ENCODE results near the gene UNC5A. TPM values are rescaled to one million over a fixed set of nuclear protein-coding genes. Genes with fewer than 3 reads are reported as not detected.

Gene UNC5A
- total and polyA plus RNA-seq, 9 of the 15 experiments (the other 6 are each of a cell fraction or from before 2014, with no cell fraction given): not detected

DNA sequence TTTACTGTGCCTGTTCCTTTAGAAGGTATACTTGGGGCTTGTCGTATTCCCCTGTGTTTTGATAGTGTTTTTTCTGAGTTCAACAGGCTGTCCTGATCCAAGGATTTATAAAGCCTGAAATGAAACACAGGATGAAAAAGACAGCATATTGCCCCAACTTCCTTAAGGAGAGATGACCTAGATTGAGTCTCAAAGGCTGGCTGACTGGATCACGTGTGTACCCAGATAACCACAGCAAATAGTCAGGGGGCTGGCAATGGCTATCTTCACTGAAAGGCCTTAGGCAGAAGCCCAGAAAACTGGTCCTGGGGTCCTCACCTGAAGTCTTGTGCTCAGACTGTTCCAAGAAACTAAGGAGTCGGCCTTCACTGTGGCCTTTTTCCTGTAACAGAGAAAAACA, 96.4 kb downstream of the UNC5A start (continued):
- TF ChIP-seq, protein P1, sequence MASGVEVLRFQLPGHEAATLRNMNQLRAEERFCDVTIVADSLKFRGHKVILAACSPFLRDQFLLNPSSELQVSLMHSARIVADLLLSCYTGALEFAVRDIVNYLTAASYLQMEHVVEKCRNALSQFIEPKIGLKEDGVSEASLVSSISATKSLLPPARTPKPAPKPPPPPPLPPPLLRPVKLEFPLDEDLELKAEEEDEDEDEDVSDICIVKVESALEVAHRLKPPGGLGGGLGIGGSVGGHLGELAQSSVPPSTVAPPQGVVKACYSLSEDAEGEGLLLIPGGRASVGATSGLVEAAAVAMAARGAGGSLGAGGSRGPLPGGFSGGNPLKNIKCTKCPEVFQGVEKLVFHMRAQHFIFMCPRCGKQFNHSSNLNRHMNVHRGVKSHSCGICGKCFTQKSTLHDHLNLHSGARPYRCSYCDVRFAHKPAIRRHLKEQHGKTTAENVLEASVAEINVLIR (CRISPR knock-in tag; IDR thresholded peaks at IDR 0.05): no peak
- TF ChIP-seq TBP (optimal IDR thresholded peaks at IDR 0.05; ENCODE audit: low read depth, low read length) (no peak), SRSF1 (IDR thresholded peaks at IDR 0.05; ENCODE audit: low read depth, low read length) (no peak)

DNA sequence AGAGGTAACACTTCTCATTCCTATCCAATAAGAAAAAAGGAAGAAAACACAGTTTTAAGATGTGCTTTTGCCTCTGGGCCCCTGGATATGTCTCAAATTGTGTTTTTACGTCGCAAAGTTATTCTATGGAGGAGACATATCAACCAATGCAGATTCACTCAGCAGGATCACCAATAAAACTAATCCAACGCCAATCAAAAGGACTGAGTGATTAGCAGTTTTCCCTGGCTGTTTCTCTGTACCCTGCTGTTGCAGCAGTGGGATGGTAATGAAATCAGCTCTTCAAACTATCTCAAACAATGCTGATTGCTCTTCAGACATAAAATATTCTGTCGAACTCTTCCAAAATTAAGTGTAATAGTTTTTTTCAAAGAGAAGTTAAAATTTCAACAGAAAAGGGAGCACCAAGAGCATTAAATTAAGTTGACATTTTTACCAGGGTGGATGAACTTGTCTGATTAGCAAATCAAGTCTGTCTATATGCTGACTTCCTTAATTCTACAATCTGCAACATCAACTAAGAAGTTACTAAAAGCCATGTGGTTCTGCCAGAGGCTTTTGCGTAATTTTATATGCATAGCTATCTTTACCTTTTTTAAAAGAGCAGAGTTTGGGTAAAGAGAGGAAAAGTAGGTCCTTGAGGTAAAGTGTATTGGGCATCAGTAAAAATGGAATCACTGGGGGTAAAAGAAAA, 98.5 kb downstream of the UNC5A start:
- no peak overlapping the region for H3K4me3 ChIP-seq
- 0 out of 2 replicates have a peak, but pooled peaks have one; percentile 1 for TF ChIP-seq SPI1 (IDR thresholded peaks at IDR 0.05; ENCODE audit: borderline replicate concordance, low read depth, low read length)
- TF ChIP-seq SUPT5H (IDR thresholded peaks at IDR 0.05): no peak
- peaks cover 77% of the 10 kb centered on the region for H3K36me3 ChIP-seq (ENCODE audit: control insufficient read depth, insufficient read depth, low read length)
- no peak for DNase-seq (ENCODE audit: extremely low read depth in 1 of 4, low spot score in 3 of 4)
- ChIA-PET POLR2A (interaction anchor here (3.6 kb wide), 1 partner anchor 9 kb away, joined by 28 read pairs; the partner anchor contains the start of gene HK3), CTCF (ENCODE audit: low intra/inter-chr PET ratio) (no interaction called here)
- H4K20me1 ChIP-seq (replicated peaks; ENCODE audit: control insufficient read depth, insufficient read depth, low read length): no peaks in the 10 kb centered on the region; the same call in 1 of the 2 replicates
- H3K27me3 ChIP-seq (ENCODE audit: control insufficient read depth in 2 of 2, insufficient read depth in 2 of 2, low read length in 2 of 2): no peaks in the 10 kb centered on the region
- H3K4me1 ChIP-seq (replicated peaks in 1 of 2; ENCODE audit: control insufficient read depth in 2 of 2, insufficient read depth in 2 of 2, low read length in 2 of 2): peaks cover 0 to 20% of the 10 kb centered on the region in 2 experiments; a peak in 2 of 5 replicates
- in situ Hi-C loops (cut with MboI) (no loop called here), intact Hi-C loops (cut with micrococcal nuclease) (no loop called here)
- BruUV-seq (replicated peaks): no TSS peak
- FAIRE-seq: peak; percentile 37
- WGBS (ENCODE audit: insufficient coverage, low coverage, missing lambda C conversion rate): 92% methylated on average over 5 of the region's 5 CpGs
- H3K27ac ChIP-seq (ENCODE audit: extremely low read depth, low read depth, low read length): no peak overlapping the region; the same call in 2 of the 3 replicates
- H3K4me2 ChIP-seq (ENCODE audit: insufficient read depth, low read length): no peak overlapping the region
- no peak overlapping the region for H2AFZ ChIP-seq (ENCODE audit: low read depth, low read length)
- ATAC-seq: no peak
- H3K9ac ChIP-seq (ENCODE audit: insufficient read depth in 1 of 2, low read depth in 2 of 2, low read length in 2 of 2): no peak overlapping the region
- no peaks in the 10 kb centered on the region for H3K9me3 ChIP-seq (replicated peaks; ENCODE audit: control insufficient read depth, insufficient read depth, low read depth, low read length)
- peaks cover 3% of the 10 kb centered on the region for H3K9me1 ChIP-seq (ENCODE audit: control insufficient read depth, insufficient read depth, low read length)
- no peaks in the 10 kb centered on the region for H3K79me2 ChIP-seq (ENCODE audit: control insufficient read depth, insufficient read depth, low read length)
